HG03342 (cell line): ENCODE measurements around the gene NME7.

ENCODE experiments used
- ATAC-seq: cut with Tn5 transposase; IDR thresholded peaks from one replicate; pipeline ENCODE4 v1.9.1; 2021; ENCODE audit warnings: mild to moderate bottlenecking, moderate library complexity; ENCODE audit not compliant: unreplicated experiment

Gene NME7

GRCh38 chr1:169160845-169161495 lies 206.6 kb downstream of the NME7 start:
- no peak for ATAC-seq

GRCh38 chr1:169156580-169156979 lies 211.0 kb downstream of the NME7 start:
- no peak for ATAC-seq

DNA sequence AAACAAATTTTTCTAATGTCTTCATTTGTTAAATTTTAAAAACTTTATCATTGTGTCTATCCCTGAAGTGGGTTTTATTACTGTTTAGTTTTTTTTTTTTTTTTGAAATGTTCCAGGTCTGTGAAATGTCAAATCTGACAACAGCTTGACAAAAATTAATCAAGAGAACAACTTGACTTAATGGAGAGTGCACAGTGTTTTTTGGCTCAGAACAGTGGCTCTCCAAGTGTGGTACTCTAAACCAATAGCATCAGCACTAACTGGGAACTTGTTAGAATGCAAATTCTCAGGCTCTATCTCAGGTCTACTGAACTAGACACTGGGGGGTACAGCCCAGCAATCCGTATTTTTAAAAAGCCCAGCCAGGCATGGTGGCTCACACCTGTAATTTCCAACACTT lies 211.9 kb downstream of the NME7 start:
- ATAC-seq = no peak

DNA sequence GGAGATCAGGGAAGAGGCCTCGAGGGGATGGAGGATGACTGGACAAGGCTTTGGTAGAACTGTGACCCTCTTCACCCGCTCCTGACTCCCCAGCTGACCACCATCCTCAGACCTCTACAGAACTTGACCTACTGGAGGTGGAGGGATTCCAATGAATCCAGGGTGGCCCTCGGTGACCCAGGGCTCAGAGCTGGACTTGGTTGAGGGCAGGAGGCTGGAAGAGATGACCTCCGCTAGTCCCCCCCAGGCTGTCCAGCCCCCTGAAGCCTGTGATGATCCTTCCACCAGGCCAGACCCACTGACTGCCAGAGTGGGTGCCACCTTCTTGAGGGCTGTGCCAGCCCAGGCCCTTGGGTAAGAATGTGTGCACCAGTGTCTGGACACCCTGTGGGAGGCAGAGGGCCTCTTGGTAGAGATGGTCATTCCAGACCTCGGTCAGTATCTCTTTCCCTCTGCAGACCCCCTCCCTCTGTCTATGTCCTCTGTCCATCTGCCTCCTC lies 216.2 kb downstream of the NME7 start:
- no peak for ATAC-seq

DNA sequence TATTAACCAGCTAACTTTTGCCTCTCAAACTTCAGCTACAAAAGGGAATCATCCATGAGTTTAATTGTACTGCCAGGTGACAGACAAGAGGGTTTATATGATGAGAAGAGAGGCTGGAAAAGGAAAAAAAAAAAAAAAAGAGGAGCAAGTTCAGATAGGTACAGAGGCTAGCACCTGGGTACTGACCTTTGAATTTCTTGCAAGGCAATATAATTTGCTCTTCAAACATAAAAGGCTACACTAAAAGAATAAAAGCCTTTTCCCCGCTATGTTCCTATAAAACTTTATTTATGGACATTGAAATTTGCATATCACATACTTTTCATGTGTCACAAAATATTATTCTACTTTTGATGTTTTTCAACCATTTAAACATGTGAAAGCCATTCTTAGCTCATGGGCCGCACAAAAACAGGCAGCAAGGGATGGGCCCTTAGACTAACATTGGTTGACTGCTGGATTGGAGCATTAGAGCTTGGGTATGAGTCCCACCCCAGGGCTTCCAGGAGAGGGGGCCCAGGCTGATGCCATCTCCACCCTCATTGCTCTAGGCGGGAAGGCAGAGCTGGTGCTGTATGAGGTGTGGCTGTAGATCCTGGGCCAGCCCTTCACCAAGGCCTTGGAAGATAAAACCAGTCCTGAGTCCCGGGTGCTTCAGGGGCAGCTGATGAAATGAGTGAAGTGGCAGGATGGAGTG lies 216.8 kb downstream of the NME7 start:
- ATAC-seq = no peak

- no peak for ATAC-seq
These were observed 217.9 kb downstream of the NME7 start for GRCh38 chr1:169149555-169150286.

DNA sequence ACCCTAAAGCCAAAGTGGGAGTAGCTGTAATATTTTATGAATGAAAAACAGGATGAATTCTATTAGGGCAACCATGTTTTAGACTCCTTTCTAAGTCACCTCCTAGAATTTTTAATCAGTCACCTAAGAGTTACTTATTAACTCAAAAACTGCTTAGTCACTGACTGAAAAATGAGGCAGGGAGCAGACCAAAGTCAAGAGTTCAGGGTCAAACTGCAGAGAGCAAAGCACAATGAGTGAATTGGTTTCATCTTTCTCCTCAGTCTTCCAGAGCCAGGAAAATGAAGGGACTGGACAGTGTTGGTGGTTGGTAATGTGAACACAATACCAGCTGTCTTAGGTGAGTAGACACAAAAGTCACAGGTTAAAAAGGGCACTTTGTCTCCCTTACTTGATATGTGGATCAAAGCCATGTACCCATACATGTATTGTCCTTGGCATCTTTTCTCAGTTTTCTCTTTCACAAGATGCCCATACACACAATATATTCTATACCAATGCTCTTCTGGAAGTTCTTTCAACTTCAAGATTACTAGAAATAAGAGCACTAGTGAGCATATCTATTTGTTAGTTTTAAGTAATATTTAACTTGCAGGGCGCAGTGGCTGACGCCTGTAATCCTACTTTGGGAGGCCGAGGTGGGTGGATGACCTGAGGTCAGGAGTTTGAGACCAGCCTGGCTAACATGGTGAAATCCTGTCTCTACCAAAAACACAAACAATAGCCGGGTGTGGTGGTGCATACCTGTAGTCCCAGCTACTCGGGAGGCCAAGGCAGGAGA lies 218.9 kb downstream of the NME7 start:
- ATAC-seq = peak; percentile 64

DNA sequence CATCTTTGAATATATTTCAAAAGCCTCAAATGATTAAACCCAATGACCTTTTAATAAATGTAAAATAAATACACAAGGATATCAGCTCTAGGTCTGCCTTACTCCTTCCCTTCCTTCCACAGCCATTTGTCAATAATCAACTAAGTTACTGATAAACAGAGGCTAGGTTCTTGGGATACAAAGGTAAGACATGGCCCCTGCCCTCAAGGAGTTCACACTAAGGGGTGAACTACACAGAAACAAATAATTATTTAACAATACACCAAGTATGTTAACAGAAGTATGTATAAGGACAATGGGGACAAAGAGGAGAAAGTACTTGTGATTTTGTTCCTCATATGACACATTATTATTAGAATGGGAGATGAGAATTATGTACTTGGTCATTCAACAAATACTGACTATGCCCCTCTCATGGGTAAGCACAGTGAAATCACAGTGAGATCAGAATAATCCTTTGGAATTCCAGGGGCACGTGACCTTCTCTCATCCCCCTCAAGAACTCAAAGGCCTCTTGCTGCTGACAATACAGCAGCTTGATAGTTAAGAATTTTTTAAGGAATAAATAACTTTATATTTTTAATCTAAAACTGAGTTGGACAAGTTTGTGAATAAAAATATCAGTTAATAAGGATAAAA lies 220.9 kb downstream of the NME7 start:
- ATAC-seq = no peak

DNA sequence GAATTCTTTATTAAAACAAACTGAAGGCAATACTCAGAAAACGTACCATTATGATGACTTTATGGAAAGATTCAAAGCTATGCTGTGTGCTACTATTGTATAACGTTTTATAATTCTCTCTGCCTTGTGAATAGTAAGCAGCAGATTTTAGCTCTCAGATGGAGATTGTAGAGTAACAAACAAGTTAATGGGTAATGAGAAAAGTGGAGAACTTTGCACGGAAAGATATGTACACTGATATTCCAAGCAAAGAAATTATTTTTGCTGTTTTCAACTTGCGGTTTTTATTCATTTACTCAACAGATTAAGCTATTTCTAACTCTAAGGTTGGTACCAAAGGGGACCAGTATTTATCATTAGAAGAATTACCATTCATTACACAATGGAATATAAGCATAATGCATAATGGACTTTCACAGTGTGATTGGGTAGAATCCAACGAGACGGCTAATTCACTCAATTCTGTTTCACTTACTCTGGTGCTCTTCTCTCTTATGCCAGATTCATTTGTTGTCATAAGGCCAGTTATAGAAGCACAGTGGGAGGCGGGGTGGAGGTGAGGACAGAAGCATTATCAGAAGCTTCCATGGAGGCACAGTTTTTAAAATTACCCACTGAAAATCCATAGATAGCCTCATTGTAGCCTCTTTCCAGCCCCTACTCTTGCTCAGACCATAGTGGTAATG lies 222.5 kb downstream of the NME7 start:
- ATAC-seq = no peak

GRCh38 chr1:169143984-169144383 lies 223.6 kb downstream of the NME7 start:
- ATAC-seq = no peak

GRCh38 chr1:169143346-169143745 lies 224.3 kb downstream of the NME7 start:
- ATAC-seq = no peak

- no peak for ATAC-seq
These were observed 225.5 kb downstream of the NME7 start for GRCh38 chr1:169142129-169142528.

DNA sequence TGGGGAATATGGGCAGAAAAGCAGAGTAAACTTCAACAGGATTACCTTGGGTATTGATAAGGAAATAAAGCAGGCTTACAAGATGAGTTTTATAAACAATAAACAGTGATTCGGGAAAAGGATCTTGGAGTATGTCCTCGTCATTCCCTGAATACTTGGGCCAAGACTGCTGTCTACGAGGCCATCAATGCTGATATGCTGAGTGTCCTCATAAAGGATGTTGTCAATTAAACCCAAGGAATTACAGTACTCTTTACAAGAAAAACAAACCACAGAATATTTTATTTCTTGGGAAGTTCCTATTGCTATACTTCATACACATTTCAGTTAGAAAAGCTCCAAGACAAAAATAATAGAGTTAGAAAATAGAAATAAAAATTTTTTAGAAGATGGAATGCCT lies 226.2 kb downstream of the NME7 start:
- no peak for ATAC-seq

DNA sequence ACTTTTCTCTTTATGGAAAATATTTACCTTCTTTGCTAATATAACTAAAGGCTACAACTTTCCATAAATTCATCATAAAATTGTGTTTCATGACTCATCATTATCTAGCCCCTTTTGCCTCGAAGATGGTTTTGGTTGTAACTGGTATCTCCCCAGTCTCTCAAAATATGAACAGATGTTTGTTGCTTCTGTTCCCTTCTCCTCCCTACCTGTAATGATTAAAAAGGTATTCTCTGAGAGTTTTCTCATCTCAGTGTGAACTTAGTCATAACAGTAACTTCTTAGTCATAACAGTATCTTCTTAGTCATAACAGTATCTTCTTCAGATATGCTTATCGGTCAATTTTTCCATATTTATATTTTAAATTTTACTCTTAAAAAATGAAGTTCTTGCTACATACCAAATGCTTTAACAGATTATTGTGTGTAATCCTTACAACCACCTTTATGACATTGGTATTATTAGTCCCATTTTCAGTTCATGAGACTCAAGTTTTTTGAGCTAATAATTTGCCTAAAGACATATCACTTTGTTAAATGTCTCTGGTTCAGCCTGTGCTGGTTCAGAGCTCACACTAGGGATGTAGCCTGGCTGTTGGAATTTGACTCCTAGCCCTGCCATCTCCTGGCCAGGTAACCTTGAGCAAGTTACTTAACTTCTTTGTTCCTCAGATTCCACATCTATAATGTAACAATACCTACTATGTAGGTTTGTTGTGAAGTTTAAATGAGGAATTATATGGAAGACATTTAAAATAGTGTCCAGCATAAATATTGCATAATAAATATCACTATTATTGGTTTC lies 228.5 kb downstream of the NME7 start:
- peak; percentile 93 for ATAC-seq

- ATAC-seq = no peak
These were observed 230.2 kb downstream of the NME7 start for GRCh38 chr1:169137357-169137756.

GRCh38 chr1:169133801-169134502 lies 233.6 kb downstream of the NME7 start:
- no peak for ATAC-seq

GRCh38 chr1:169133228-169133576 lies 234.4 kb downstream of the NME7 start:
- ATAC-seq = no peak

- no peak for ATAC-seq
These were observed 234.9 kb downstream of the NME7 start for GRCh38 chr1:169132512-169133227.
